Pancreas (tissue), 10 donors: ENCODE measurements around the gene MYO18A. TPM values are rescaled to one million over a fixed set of nuclear protein-coding genes. Genes with fewer than 3 reads are reported as not detected.

Experiments
- ATAC-seq, 4 donors: fragments of 200-7000 bp; cut with Tn5 transposase; one replicate each; pipeline versions ENCODE4 v1.8.0 to v1.9.1; 2020; ENCODE audit warnings: mild to moderate bottlenecking in 4 of 4, moderate library complexity in 4 of 4
- DNase-seq, 6 donors: peaks; one replicate each; pipeline ENCODE4 v3.0.0-alpha.2; 2020
- FAIRE-seq: peaks from 2 replicates; lab custom pipeline; 2012; peaks lifted over from hg19 to GRCh38; lab: Jason Lieb, UNC
- H3K27ac ChIP-seq, 4 donors: fragments of 200-600 bp; sonication (generic); 1 replicate in 3 of 4; 2 replicates in 1 of 4; pipeline versions ENCODE4 v1.5.0 to v1.8.0; 2020
- H3K27me3 ChIP-seq, 4 donors: fragments of 200-600 bp; one replicate each; pipeline ENCODE4 v1.8.0; 2021
- H3K36me3 ChIP-seq, 3 donors: fragments of 200-600 bp; sonication (generic) in 1 of 3; one replicate each; pipeline versions ENCODE4 v1.5.0 to v1.8.0; 2020 to 2021
- H3K4me1 ChIP-seq, 3 donors: fragments of 200-600 bp; one replicate each; pipeline ENCODE4 v1.8.0; 2021
- H3K4me3 ChIP-seq, 4 donors: fragments of 200-600 bp; sonication (generic) in 2 of 4; one replicate each; pipeline versions ENCODE4 v1.5.0 to v1.8.0; 2020 to 2021
- H3K9me3 ChIP-seq, 4 donors: fragments of 200-600 bp; one replicate each; pipeline ENCODE4 v1.8.0; 2021
- CTCF ChIP-seq, 4 donors: fragments of 200-600 bp; sonication (generic) in 3 of 4; IDR thresholded peaks; one replicate each; pipeline versions ENCODE4 v1.5.0 to v1.8.0; 2021; ENCODE audit warnings: antibody characterized with exemption in 4 of 4
- WGBS, 2 donors: extraction: QIAGEN DNeasy Blood & Tissue Kit; methylation state at CpG; one replicate each; pipeline ENCODE4 v1.1.7; 2013; 5-methylcytosine and 5-hydroxymethylcytosine counted together
- intact Hi-C, 3 donors: fragments of 100-400 bp; cut with DNase I; formaldehyde crosslinking; loops; one replicate each; pipeline versions ENCODE4 v1.11.1 to v1.14.2; 2022
- polyA plus RNA-seq, 2 donors: library from polyadenylated mRNA; stranded (reverse); fragments of 200-250 nt; gene quantifications; one replicate each; pipeline ENCODE4 v1.2.3, GENCODE V29; 2013
- total RNA-seq, 6 donors: library from RNA; stranded (reverse); fragmentation: NEBNext Ultra II Directional in 4 of 6; extraction: Animal tissue kit (Norgen Biotek cat#: 25700) in 4 of 6; gene quantifications; one replicate each; pipeline versions ENCODE4 v1.2.1 to v1.2.4, GENCODE V29; 2021 to 2023
- donor health status: healthy with polysubstance abuse.
- donor health status: DM: no; HTN: no; CAD: no; lungs with moderate emphysema.
- donor health status: DM: no; HTN: no; CAD: no.
- donor health status: control.
- donor health status: control.
- donor health status: Bipolar disorder and iron deficiency.
- donor health status: DM: yes; HTN: yes; CAD: no.
- donor health status: DM: no; HTN: no; CAD: no.
- donor health status: DM: no; HTN: no; CAD: no.
- donor health status: DM: yes; HTN: yes; CAD: no.

The MYO18A gene
- total and polyA plus RNA-seq, 8 donors: 21.3 to 85.3 (median 33.5) TPM

DNA sequence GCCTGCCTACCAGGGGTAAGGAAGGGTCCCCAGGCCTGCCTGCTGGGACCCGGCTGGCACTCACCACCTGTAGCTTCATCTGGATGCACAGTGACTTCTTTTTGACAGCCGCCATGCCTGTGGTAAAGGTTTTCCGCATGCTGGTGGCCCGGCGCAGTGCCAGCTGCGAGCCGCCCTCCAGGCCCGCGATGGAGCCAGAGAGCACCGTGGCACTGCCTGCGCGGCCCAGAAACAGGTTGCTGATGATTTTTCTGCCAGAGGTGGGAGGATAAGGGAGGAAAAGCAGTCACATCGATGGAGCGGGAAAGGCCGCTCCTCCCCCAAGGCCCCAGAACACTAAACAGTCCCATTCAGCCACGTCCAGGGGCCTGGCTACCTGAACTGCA lies 69.8 kb downstream of the MYO18A start:
- Histone ChIP-seq H3K4me1 (peaks cover 45 to 57% (median 49%) of the 10 kb centered on the region in 3 donors), H3K4me3 (no peak overlapping the region), H3K27me3 (no peaks in the 10 kb centered on the region), H3K36me3 (peaks cover 0 to 9% (median 0%) of the 10 kb centered on the region in 3 donors), H3K27ac (peak overlapping the region in 1 of 4 donors; percentile 94), H3K9me3 (no peaks in the 10 kb centered on the region)
- no peak for FAIRE-seq
- 92 to 95% methylated on average over 16 of the region's 16 CpGs for WGBS, 2 donors
- intact Hi-C loops: loop anchor here in 1 of 3 donors (10.0 kb wide), 1 partner anchor 146 kb away; no protein-coding TSS in a partner anchor
- ATAC-seq: no peak
- DNase-seq: no peak
- no peak for TF ChIP-seq CTCF (IDR thresholded peaks at IDR 0.05)

GRCh38 chr17:29109477-29110371 lies 70.5 kb downstream of the MYO18A start:
- ATAC-seq (peak in 1 of 4 donors; percentile 16), FAIRE-seq (no peak), DNase-seq (peak in 3 of 6 donors; percentile 44 to 54 (median 53))
- Histone ChIP-seq H3K4me3 (no peak overlapping the region), H3K4me1 (peaks cover 45 to 57% (median 49%) of the 10 kb centered on the region in 3 donors), H3K9me3 (no peaks in the 10 kb centered on the region), H3K36me3 (peaks cover 0 to 7% (median 0%) of the 10 kb centered on the region in 3 donors), H3K27ac (peak overlapping the region; percentile 83 to 96 (median 92)), H3K27me3 (no peaks in the 10 kb centered on the region)
- 77 to 79% methylated on average over 29 to 32 of the region's 32 CpGs for WGBS, 2 donors
- TF ChIP-seq CTCF (IDR thresholded peaks at IDR 0.05): no peak
- intact Hi-C loops: loop anchor here in 1 of 3 donors (10.0 kb wide), 1 partner anchor 145 kb away; no protein-coding TSS in a partner anchor

DNA sequence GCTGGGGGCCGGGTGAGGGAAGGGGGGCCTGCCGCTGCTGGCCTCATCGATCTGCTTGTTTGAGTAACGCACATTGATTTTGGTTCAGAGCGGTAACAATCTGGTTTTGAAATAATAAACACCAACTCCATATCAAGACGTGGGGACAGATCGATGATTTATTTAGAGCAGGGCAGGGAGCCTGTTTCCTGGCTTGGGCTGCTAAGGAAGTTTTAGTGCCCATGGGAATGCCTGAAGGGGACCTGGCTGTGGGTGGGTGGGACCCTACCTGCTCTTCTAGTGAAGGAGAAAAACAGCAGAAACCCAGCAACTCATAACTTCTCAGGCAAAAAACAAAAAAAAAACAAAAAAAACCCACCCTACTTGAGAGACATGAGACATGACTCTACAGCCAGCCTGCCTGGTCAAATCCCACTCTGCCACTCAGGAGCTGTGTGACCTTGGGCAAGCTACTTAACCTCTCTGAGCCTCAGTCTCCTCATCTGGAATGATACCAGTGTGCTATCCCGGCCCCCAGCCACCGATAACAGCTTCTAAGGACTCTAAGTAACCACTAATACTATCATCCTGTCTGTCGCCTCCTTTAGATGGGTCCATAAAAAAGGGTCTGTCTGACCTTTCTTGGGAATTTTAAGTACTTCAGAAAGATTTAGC lies 71.2 kb downstream of the MYO18A start:
- Histone ChIP-seq H3K4me1 (peaks cover 45 to 57% (median 49%) of the 10 kb centered on the region in 3 donors), H3K27me3 (no peaks in the 10 kb centered on the region), H3K36me3 (no peaks in the 10 kb centered on the region), H3K4me3 (no peak overlapping the region), H3K27ac (peak overlapping the region; percentile 83 to 96 (median 92)), H3K9me3 (no peaks in the 10 kb centered on the region)
- intact Hi-C loops: no loop called here
- no peak for TF ChIP-seq CTCF (IDR thresholded peaks at IDR 0.05)
- no peak for FAIRE-seq
- no peak for DNase-seq
- WGBS, 2 donors: 15 to 17% methylated on average over 10 of the region's 10 CpGs
- ATAC-seq: peak; percentile 19 to 38 (median 30)

DNA sequence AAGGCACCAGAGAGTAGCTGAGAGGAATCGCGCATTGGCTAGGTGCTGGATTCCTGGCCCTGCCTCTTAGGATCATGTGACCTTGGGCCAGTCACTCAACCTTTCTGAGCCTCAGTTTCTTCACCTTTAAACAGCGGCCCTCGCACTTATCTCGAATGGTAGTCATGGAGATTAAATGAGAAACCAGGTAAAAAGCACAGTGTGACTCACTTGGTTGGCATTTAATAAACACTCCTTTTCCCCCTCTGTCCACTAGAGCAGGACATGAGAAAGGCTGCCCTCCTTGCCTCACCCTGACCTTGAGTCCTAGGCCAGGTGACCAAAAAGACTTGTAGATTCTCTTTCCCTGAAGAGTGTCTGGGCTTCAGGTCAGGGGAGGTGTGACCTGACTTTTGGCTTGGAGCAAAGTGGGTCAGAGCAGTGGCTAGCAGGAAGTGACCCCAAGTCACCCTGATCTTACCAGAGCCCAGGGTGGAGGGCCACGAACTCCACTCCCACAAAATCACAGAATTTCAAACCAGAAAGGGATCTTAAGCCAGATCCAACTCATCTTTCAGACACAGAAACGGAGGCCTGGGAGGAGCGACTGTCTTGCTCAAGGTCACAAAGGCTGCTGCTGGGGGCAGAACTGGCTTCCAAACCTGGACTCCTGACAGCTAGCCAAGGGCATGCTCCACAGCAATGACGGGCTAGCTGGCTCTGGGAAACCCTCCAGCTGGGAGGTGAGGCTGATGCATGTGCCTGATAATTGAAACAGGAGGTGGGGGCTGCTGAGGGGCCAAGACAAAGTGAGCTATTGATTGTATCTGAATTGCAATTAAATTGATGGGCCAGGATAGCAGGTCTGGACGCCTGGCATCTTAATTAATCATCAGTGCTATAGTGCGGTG lies 72.0 kb downstream of the MYO18A start:
- FAIRE-seq (no peak), ATAC-seq (peak; percentile 68 to 77 (median 74)), DNase-seq (peak; percentile 82 to 97 (median 95))
- intact Hi-C loops: no loop called here
- no peaks in the 10 kb centered on the region for H3K27me3 ChIP-seq
- no peaks in the 10 kb centered on the region for H3K36me3 ChIP-seq
- TF ChIP-seq CTCF (IDR thresholded peaks at IDR 0.05): no peak
- H3K27ac ChIP-seq: peak overlapping the region; percentile 83 to 96 (median 92)
- WGBS, 2 donors: 11% methylated on average over 11 of the region's 11 CpGs
- H3K4me1 ChIP-seq: peaks cover 45 to 57% (median 46%) of the 10 kb centered on the region in 3 donors
- no peaks in the 10 kb centered on the region for H3K9me3 ChIP-seq
- peak overlapping the region in 1 of 4 donors; percentile 17 for H3K4me3 ChIP-seq
